ENCODE measurements around the gene KISS1R. TPM values are rescaled to one million over a fixed set of nuclear protein-coding genes. Genes with fewer than 3 reads are reported as not detected.
A peak's percentile ranks its signal among the peaks of the same experiment; 100 is the strongest.

The KISS1R gene
- total RNA-seq, 2 experiments from 2014 or later: 1.8 to 2.3 TPM

- Mint-ChIP-seq H3K4me1 (peaks cover 13% of the 10 kb centered on the region), H3K27ac (no peak overlapping the region), H3K4me3 (no peak overlapping the region), H3K27me3 (no peaks in the 10 kb centered on the region), H3K9me3 (no peaks in the 10 kb centered on the region), H3K36me3 (ENCODE audit: low read depth) (peaks cover 21% of the 10 kb centered on the region)
- DNase-seq: no peak
- POLR2A ChIA-PET: interaction anchor here (1.1 kb wide), 1 partner anchor 337 kb away, joined by 3 read pairs; the partner anchor contains the start of gene CIRBP
- CTCF ChIA-PET: interaction anchor here (1.0 to 1.8 kb wide), 2 partner anchors 52 to 68 kb away, joined by 3 to 4 read pairs; partner anchors contain the start of gene WDR18
These were observed 14.9 kb downstream of the KISS1R start for GRCh38 chr19:931860-932647.

- CTCF ChIA-PET: interaction anchor here (0.5 to 1.8 kb wide), 3 partner anchors 38 to 69 kb away, joined by 3 to 4 read pairs (median 3); partner anchors contain the start of gene WDR18
- DNase-seq: peak; percentile 31
- Mint-ChIP-seq H3K36me3 (ENCODE audit: low read depth) (peaks cover 26% of the 10 kb centered on the region), H3K27me3 (no peaks in the 10 kb centered on the region), H3K4me3 (peak overlapping the region; percentile 63), H3K27ac (peak overlapping the region; percentile 64), H3K4me1 (peaks cover 18% of the 10 kb centered on the region), H3K9me3 (peaks cover 2% of the 10 kb centered on the region)
- POLR2A ChIA-PET: interaction anchor here (1.1 kb wide), 1 partner anchor 336 kb away, joined by 3 read pairs; the partner anchor contains the start of gene CIRBP
These were observed 15.8 kb downstream of the KISS1R start for GRCh38 chr19:932648-933552.

- no peak overlapping the region for H3K27ac Mint-ChIP-seq
These were observed 16.4 kb downstream of the KISS1R start for GRCh38 chr19:933553-933882.

GRCh38 chr19:934197-934840 lies 17.2 kb downstream of the KISS1R start:
- Mint-ChIP-seq H3K27me3 (no peaks in the 10 kb centered on the region), H3K9me3 (peaks cover 2% of the 10 kb centered on the region), H3K36me3 (ENCODE audit: low read depth) (peaks cover 30% of the 10 kb centered on the region), H3K4me3 (no peak overlapping the region), H3K27ac (no peak overlapping the region), H3K4me1 (peaks cover 22% of the 10 kb centered on the region)
- no peak for DNase-seq
- ChIA-PET CTCF (no interaction called here), POLR2A (interaction anchor here (0.7 kb wide), 1 partner anchor 138 kb away, joined by 3 read pairs; no protein-coding TSS in a partner anchor)

More at GRCh38 chr19:933553-933882, 16.4 kb downstream of the KISS1R start:
- no peak for DNase-seq
- POLR2A ChIA-PET: interaction anchor here (1.1 kb wide), 1 partner anchor 336 kb away, joined by 3 read pairs; the partner anchor contains the start of gene CIRBP
- H3K4me3 Mint-ChIP-seq: no peak overlapping the region
- H3K27me3 Mint-ChIP-seq: no peaks in the 10 kb centered on the region
- peaks cover 2% of the 10 kb centered on the region for H3K9me3 Mint-ChIP-seq
- H3K4me1 Mint-ChIP-seq: peaks cover 21% of the 10 kb centered on the region
- peaks cover 28% of the 10 kb centered on the region for H3K36me3 Mint-ChIP-seq (ENCODE audit: low read depth)
- CTCF ChIA-PET: interaction anchor here (0.5 kb wide), 1 partner anchor 37 kb away, joined by 3 read pairs; no protein-coding TSS in a partner anchor

- Mint-ChIP-seq H3K4me1 (peaks cover 28% of the 10 kb centered on the region), H3K9me3 (peaks cover 2% of the 10 kb centered on the region), H3K36me3 (ENCODE audit: low read depth) (peaks cover 34% of the 10 kb centered on the region), H3K4me3 (no peak overlapping the region), H3K27ac (no peak overlapping the region), H3K27me3 (no peaks in the 10 kb centered on the region)
- no peak for DNase-seq
- ChIA-PET CTCF (no interaction called here), POLR2A (no interaction called here)
These were observed 17.8 kb downstream of the KISS1R start for GRCh38 chr19:934865-935479.

GRCh38 chr19:936175-936546 lies 19.0 kb downstream of the KISS1R start:
- no peak overlapping the region for H3K4me3 Mint-ChIP-seq
- POLR2A ChIA-PET: no interaction called here
- DNase-seq: no peak
- H3K27ac Mint-ChIP-seq: no peak overlapping the region
- H3K27me3 Mint-ChIP-seq: no peaks in the 10 kb centered on the region
- peaks cover 35% of the 10 kb centered on the region for H3K4me1 Mint-ChIP-seq
- H3K36me3 Mint-ChIP-seq (ENCODE audit: low read depth): peaks cover 30% of the 10 kb centered on the region
- CTCF ChIA-PET: interaction anchor here (0.8 to 1.1 kb wide), 2 partner anchors 48 to 166 kb away, joined by 3 to 4 read pairs; partner anchors contain the start of gene WDR18
- H3K9me3 Mint-ChIP-seq: peaks cover 2% of the 10 kb centered on the region

GRCh38 chr19:937259-937694 lies 20.1 kb downstream of the KISS1R start:
- no peaks in the 10 kb centered on the region for H3K27me3 Mint-ChIP-seq
- peak; percentile 62 for DNase-seq
- H3K4me3 Mint-ChIP-seq: no peak overlapping the region
- CTCF ChIA-PET: no interaction called here
- peaks cover 2% of the 10 kb centered on the region for H3K9me3 Mint-ChIP-seq
- POLR2A ChIA-PET: interaction anchor here (0.6 kb wide), 1 partner anchor 225 kb away, joined by 3 read pairs; no protein-coding TSS in a partner anchor
- H3K36me3 Mint-ChIP-seq (ENCODE audit: low read depth): peaks cover 30% of the 10 kb centered on the region
- H3K27ac Mint-ChIP-seq: peak overlapping the region; percentile 63
- H3K4me1 Mint-ChIP-seq: peaks cover 38% of the 10 kb centered on the region

- CTCF ChIA-PET: interaction anchor here (1.2 to 2.3 kb wide), 3 partner anchors 43 to 62 kb away, joined by 3 to 6 read pairs (median 5); partner anchors contain the start of genes GRIN3B and WDR18
- Mint-ChIP-seq H3K27ac (no peak overlapping the region), H3K9me3 (peaks cover 2% of the 10 kb centered on the region), H3K4me3 (no peak overlapping the region), H3K36me3 (ENCODE audit: low read depth) (peaks cover 27% of the 10 kb centered on the region), H3K4me1 (peaks cover 32% of the 10 kb centered on the region), H3K27me3 (no peaks in the 10 kb centered on the region)
- POLR2A ChIA-PET: no interaction called here
- no peak for DNase-seq
These were observed 21.2 kb downstream of the KISS1R start for GRCh38 chr19:938233-938923.

- Mint-ChIP-seq H3K27ac (no peak overlapping the region), H3K36me3 (ENCODE audit: low read depth) (peaks cover 27% of the 10 kb centered on the region), H3K27me3 (no peaks in the 10 kb centered on the region), H3K4me1 (peaks cover 32% of the 10 kb centered on the region), H3K9me3 (peaks cover 2% of the 10 kb centered on the region), H3K4me3 (no peak overlapping the region)
- CTCF ChIA-PET: interaction anchor here (1.6 to 2.3 kb wide), 2 partner anchors 42 to 44 kb away, joined by 3 to 6 read pairs; partner anchors contain the start of gene WDR18
- POLR2A ChIA-PET: no interaction called here
- no peak for DNase-seq
These were observed 22.3 kb downstream of the KISS1R start for GRCh38 chr19:939439-939838.

GRCh38 chr19:939922-940321 lies 22.8 kb downstream of the KISS1R start:
- ChIA-PET POLR2A (no interaction called here), CTCF (interaction anchor here (2.3 kb wide), 1 partner anchor 44 kb away, joined by 6 read pairs; the partner anchor contains the start of gene WDR18)
- Mint-ChIP-seq H3K36me3 (ENCODE audit: low read depth) (peaks cover 27% of the 10 kb centered on the region), H3K9me3 (peaks cover 2% of the 10 kb centered on the region), H3K27ac (no peak overlapping the region), H3K27me3 (no peaks in the 10 kb centered on the region), H3K4me1 (peaks cover 32% of the 10 kb centered on the region), H3K4me3 (peak overlapping the region; percentile 51)
- no peak for DNase-seq

- H3K27ac Mint-ChIP-seq: peak overlapping the region; percentile 60
- peaks cover 27% of the 10 kb centered on the region for H3K36me3 Mint-ChIP-seq (ENCODE audit: low read depth)
- H3K27me3 Mint-ChIP-seq: no peaks in the 10 kb centered on the region
- ChIA-PET CTCF (no interaction called here), POLR2A (interaction anchor here (0.6 kb wide), 1 partner anchor 32 kb away, joined by 3 read pairs; no protein-coding TSS in a partner anchor)
- H3K4me1 Mint-ChIP-seq: peaks cover 32% of the 10 kb centered on the region
- peaks cover 2% of the 10 kb centered on the region for H3K9me3 Mint-ChIP-seq
- peak overlapping the region; percentile 69 for H3K4me3 Mint-ChIP-seq
- peak; percentile 67 for DNase-seq
These were observed 23.6 kb downstream of the KISS1R start for GRCh38 chr19:940591-941291.
